ENCODE measurements around the gene DLX4.

The DLX4 gene

GRCh38 chr17:49935526-49936210 is 33.3 kb upstream of the DLX4 start:
- TF ChIP-seq ZNF274 (IDR thresholded peaks at IDR 0.05; ENCODE audit: low read depth, low read length): no peak

GRCh38 chr17:49936386-49936785 is 32.6 kb upstream of the DLX4 start:
- H3K4me3 ChIP-seq (ENCODE audit: low read length): no peak overlapping the region
- TF ChIP-seq ZNF274 (IDR thresholded peaks at IDR 0.05; ENCODE audit: low read depth, low read length): no peak

More at GRCh38 chr17:49935526-49936210, 33.3 kb upstream of the DLX4 start:
- no peak overlapping the region for H3K4me3 ChIP-seq (ENCODE audit: low read length)

GRCh38 chr17:49939318-49939717 is 29.7 kb upstream of the DLX4 start:
- no peak overlapping the region for H3K4me3 ChIP-seq (ENCODE audit: low read length)
- no peak for TF ChIP-seq ZNF274 (IDR thresholded peaks at IDR 0.05; ENCODE audit: low read depth, low read length)

DNA sequence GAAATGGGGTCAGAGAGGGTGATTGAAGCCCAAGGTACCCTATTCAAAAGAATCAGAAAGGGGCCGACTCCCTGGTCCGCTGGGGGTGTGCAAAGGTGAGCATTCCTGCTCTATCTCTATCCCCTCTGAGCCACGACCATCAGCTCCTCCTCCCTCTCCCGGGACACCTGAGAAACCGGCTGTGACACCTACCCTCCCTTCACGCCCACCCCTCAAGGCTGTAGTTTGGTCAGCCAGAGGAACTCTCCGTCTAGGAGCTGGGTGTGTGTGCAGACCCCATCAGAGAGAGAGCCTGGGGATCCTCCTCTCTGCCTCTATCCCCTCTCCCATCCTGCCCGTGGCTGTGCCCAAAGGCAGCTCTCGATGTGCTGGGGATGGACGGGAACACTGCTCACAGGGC is 27.6 kb upstream of the DLX4 start:
- H3K4me3 ChIP-seq (ENCODE audit: low read length): no peak overlapping the region
- no peak for TF ChIP-seq ZNF274 (IDR thresholded peaks at IDR 0.05; ENCODE audit: low read depth, low read length)

- H3K4me3 ChIP-seq (ENCODE audit: low read length): no peak overlapping the region
- TF ChIP-seq ZNF274 (IDR thresholded peaks at IDR 0.05; ENCODE audit: low read depth, low read length): no peak
Measured at GRCh38 chr17:49942947-49943346, 26.0 kb upstream of the DLX4 start.

DNA sequence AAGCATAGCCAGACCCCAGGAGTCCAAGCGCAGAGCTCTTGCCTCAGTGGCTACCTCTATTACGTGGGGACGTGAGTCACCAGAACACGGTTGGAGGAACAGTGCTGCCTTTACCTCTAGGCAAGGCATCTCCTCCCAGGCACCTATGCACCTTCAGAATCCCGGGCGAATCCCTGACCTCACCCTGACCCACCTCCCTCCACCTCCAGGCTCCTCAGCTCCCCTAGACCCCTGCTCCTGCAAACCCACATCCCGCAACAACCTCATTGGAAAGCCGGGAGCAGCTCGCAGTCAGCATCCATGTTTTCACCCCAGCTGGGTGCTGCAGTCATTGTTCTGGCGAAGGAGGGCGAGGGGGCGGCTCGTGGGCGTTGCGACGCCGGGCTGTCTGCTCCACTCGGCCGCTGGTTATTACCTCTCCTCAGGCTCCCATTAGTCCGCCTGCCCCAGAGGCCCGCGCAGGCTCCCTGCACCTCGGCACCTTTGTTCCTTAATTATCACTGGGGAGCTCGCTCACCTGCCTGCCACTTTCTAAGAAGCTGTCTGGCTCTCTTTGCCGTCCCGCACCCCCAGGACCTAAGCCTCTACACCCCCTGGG is 24.6 kb upstream of the DLX4 start:
- no peak overlapping the region for H3K4me3 ChIP-seq (ENCODE audit: low read length)
- TF ChIP-seq ZNF274 (IDR thresholded peaks at IDR 0.05; ENCODE audit: low read depth, low read length): no peak

- TF ChIP-seq ZNF274 (IDR thresholded peaks at IDR 0.05; ENCODE audit: low read depth, low read length): no peak
- no peak overlapping the region for H3K4me3 ChIP-seq (ENCODE audit: low read length)
Measured at GRCh38 chr17:49946208-49946607, 22.8 kb upstream of the DLX4 start.

DNA sequence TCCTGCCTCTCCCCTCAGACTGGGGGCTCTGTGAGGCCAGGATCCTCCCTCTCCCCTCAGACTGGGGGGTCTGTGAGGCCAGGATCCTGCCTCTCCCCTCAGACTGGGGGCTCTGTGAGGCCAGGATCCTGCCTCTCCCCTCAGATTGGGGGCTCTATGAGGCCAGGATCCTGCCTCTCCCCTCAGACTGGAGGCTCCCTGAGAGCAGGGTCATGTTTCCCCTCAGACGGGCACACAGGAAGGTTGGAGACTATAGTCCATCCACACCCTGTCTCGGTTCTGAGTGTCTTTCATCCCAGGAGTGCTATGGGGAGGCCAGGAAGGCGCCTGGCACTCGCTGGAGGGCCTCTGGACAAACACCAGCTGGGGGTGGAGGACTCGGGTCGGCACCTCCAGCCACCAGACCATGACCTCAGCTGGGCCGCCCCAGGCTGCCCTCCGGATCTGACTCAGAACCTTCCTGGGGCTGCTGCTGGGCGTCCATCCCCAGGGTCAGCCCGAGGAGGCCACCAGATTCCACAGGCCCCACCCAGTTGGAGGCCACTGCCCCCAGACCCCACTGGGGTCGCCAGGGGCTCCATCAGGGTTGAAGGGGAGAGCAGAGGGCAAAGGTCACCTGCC is 21.9 kb upstream of the DLX4 start:
- no peak for TF ChIP-seq ZNF274 (IDR thresholded peaks at IDR 0.05; ENCODE audit: low read depth, low read length)
- no peak overlapping the region for H3K4me3 ChIP-seq (ENCODE audit: low read length)

GRCh38 chr17:49949634-49950033 is 19.4 kb upstream of the DLX4 start:
- no peak for TF ChIP-seq ZNF274 (IDR thresholded peaks at IDR 0.05; ENCODE audit: low read depth, low read length)
- no peak overlapping the region for H3K4me3 ChIP-seq (ENCODE audit: low read length)

DNA sequence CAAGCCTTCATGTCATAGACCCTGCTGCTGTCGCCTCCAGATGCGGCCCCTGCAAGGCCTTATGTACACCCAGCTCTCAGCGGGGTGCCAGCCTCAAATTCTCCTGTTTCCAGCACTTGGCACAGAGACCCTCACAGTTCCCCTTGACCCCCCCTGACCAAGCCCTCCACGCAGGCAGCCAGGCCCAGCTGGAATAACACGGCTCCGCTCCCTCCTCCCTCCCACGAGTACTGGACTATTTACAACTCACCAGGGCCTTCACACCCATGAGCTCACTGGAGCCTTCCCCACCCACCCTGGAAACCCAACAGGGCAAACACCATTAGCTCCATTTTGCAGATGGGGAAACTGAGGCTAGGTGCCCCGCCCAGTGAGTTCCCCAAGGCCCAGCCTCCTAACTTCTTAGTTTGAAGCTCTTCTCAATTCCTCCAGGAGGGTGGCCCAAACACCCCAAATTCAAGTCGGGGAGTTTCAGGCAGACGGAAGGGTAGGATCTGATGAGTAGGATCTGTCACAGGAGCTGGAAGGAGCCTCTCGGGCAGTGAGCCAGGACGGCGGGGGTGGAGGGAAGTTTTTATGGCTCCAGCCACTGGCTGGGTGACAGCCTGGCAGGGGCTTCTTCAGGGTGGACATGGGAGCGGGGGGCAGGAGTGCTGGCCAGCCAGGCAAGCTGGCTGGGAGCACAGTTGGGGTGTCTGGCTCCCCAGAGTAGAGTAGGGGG is 17.5 kb upstream of the DLX4 start:
- no peak for TF ChIP-seq ZNF274 (IDR thresholded peaks at IDR 0.05; ENCODE audit: low read depth, low read length)
- H3K4me3 ChIP-seq (ENCODE audit: low read length): no peak overlapping the region

DNA sequence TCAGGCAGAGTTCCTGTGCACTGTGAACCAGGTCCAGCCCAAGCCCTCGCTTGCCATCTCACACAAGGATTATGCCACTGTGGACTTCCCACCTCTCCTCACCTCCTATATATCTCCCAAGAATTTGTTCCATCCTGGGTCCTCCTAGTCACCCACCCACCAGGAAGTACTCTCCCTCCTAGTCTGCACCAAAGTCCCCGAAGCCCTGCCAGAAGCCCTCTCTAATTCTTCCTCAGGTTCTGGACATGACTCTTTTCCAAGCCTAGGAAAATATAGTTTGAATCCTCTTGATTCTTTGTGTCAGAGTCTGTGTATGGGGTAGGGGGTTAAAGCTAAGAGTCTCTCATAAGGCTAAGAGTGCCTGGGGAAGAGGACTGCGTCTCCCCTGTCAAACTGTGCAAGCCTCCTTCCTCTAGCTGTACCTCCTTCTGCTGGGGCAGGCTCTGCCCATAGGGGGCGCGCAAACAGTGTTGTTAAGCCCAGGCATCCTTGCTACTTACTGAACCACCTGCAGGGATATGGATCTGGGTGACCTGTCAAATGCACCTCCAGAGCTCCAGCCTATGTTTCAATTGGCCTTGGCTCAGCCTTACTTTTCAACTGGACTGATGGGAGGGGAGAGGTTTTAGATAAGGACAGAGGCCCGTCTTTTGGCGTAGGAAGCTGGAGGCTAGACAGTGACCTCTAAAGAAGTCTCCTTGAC is 16.6 kb upstream of the DLX4 start:
- no peak for TF ChIP-seq ZNF274 (IDR thresholded peaks at IDR 0.05; ENCODE audit: low read depth, low read length)
- no peak overlapping the region for H3K4me3 ChIP-seq (ENCODE audit: low read length)

GRCh38 chr17:49952912-49953497 is 16.0 kb upstream of the DLX4 start:
- H3K4me3 ChIP-seq (ENCODE audit: low read length): no peak overlapping the region
- no peak for TF ChIP-seq ZNF274 (IDR thresholded peaks at IDR 0.05; ENCODE audit: low read depth, low read length)

DNA sequence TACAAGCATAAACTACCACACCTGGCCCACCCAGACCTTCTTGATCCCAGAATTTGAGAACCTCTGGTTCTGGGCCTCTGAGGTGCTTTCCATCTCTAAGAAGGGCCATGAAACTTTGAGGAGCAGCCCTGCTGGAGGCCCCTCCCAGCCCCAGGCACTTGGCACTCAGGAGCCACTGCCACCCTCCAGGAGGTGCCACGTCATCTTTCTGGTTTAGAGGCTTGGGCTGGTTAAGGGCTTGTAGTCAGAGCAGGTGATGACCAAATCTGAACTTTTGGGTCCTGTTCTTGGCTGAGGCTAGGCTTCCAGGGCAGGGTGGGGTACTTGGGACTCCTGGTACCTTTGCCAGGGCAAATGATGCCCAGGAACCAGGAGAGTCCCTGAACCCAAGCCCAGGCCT is 13.8 kb upstream of the DLX4 start:
- TF ChIP-seq ZNF274 (IDR thresholded peaks at IDR 0.05; ENCODE audit: low read depth, low read length): no peak
- no peak overlapping the region for H3K4me3 ChIP-seq (ENCODE audit: low read length)

DNA sequence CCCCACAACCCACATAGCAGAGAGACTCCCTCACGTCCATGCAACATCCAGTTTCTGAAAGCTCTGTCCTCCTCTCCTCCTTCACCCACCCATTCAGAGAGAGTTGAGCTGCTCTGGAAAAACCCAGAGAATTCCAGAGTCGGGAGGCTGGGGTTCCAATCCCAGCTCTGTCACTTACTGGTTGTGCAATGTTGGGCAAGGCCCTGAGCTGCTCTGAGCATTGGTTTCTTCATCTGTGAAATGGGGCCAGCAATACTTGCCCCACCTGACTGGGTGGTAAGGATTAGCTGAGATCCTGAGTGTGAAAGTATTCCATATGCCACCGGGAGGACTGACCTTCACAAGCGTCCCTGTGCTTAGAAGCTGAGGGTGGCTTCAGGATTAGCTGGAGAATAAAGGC is 12.2 kb upstream of the DLX4 start:
- no peak overlapping the region for H3K4me3 ChIP-seq (ENCODE audit: low read length)
- no peak for TF ChIP-seq ZNF274 (IDR thresholded peaks at IDR 0.05; ENCODE audit: low read depth, low read length)
